ENCODE data around the gene FAM169A. TPM values are rescaled to one million over a fixed set of nuclear protein-coding genes. Genes with fewer than 3 reads are reported as not detected.
"Not testable (repeated sequence)": the region's sequence is repeated elsewhere in the genome, so short reads cannot be mapped to it uniquely, and the experiment has no call there.

Gene FAM169A
- polyA plus RNA-seq, 2 of the 4 experiments (the other 2 are of a cell fraction), result 7.9 to 18.3 TPM

DNA sequence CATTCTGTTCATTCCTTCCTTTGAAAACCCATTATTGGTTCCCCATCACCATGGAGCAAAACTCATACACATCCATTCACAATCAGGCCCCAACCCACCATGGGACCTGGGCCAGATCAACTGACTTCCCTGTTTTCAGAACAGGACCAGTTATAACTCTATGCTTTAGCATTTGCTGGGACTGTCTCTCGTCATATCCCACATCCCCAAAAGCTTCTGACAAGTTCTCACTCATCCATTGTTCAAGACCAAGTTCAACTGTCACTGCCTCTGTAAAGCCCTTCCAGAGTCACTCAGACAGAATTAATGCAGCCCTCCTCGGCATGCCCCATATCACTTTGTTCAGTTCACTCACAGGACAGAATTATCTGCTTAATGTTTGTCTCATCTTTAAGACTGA, 4.0 kb downstream of the FAM169A start:
- Histone ChIP-seq H3K4me2 (no peak overlapping the region), H3K9me3 (no peaks in the 10 kb centered on the region), H3K27ac (no peak overlapping the region), H3K4me1 (peaks cover 5% of the 10 kb centered on the region; the same call in 1 of the 3 replicates), H3K4me3 (no peak overlapping the region)
- WGBS (ENCODE audit: missing lambda C conversion rate), result 93% methylated on average over 2 of the region's 2 CpGs
- ATAC-seq, result no peak
- TF ChIP-seq, protein P1, sequence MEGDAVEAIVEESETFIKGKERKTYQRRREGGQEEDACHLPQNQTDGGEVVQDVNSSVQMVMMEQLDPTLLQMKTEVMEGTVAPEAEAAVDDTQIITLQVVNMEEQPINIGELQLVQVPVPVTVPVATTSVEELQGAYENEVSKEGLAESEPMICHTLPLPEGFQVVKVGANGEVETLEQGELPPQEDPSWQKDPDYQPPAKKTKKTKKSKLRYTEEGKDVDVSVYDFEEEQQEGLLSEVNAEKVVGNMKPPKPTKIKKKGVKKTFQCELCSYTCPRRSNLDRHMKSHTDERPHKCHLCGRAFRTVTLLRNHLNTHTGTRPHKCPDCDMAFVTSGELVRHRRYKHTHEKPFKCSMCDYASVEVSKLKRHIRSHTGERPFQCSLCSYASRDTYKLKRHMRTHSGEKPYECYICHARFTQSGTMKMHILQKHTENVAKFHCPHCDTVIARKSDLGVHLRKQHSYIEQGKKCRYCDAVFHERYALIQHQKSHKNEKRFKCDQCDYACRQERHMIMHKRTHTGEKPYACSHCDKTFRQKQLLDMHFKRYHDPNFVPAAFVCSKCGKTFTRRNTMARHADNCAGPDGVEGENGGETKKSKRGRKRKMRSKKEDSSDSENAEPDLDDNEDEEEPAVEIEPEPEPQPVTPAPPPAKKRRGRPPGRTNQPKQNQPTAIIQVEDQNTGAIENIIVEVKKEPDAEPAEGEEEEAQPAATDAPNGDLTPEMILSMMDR (IDR thresholded peaks at IDR 0.05), result no peak
- TF ChIP-seq CBX2 (IDR thresholded peaks at IDR 0.05; ENCODE audit: borderline replicate concordance, low read depth) (no peak), MAZ (IDR thresholded peaks at IDR 0.05; ENCODE audit: borderline replicate concordance, low read depth, low read length) (no peak), HOXB13 (CRISPR knock-in tag; IDR thresholded peaks at IDR 0.05; ENCODE audit: low read depth) (no peak), RARB (CRISPR knock-in tag; IDR thresholded peaks at IDR 0.05) (no peak), MAFK (IDR thresholded peaks at IDR 0.05; ENCODE audit: partially characterized antibody) (no peak)
- TF ChIP-seq, protein P2, sequence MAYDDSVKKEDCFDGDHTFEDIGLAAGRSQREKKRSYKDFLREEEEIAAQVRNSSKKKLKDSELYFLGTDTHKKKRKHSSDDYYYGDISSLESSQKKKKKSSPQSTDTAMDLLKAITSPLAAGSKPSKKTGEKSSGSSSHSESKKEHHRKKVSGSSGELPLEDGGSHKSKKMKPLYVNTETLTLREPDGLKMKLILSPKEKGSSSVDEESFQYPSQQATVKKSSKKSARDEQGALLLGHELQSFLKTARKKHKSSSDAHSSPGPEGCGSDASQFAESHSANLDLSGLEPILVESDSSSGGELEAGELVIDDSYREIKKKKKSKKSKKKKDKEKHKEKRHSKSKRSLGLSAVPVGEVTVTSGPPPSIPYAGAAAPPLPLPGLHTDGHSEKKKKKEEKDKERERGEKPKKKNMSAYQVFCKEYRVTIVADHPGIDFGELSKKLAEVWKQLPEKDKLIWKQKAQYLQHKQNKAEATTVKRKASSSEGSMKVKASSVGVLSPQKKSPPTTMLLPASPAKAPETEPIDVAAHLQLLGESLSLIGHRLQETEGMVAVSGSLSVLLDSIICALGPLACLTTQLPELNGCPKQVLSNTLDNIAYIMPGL (CRISPR knock-in tag; IDR thresholded peaks at IDR 0.05; ENCODE audit: borderline replicate concordance), result no peak
- TF ChIP-seq, protein P3, sequence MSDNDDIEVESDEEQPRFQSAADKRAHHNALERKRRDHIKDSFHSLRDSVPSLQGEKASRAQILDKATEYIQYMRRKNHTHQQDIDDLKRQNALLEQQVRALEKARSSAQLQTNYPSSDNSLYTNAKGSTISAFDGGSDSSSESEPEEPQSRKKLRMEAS (IDR thresholded peaks at IDR 0.05), result no peak
- ChIA-PET POLR2A (interaction anchor here (0.6 kb wide), 2 partner anchors 23 to 54 kb away, joined by 3 read pairs; no protein-coding TSS in a partner anchor), CTCF (no interaction called here)
- FAIRE-seq, result no peak
- DNase-seq (ENCODE audit: low read depth in 1 of 2, low spot score in 1 of 2), result no peak

DNA sequence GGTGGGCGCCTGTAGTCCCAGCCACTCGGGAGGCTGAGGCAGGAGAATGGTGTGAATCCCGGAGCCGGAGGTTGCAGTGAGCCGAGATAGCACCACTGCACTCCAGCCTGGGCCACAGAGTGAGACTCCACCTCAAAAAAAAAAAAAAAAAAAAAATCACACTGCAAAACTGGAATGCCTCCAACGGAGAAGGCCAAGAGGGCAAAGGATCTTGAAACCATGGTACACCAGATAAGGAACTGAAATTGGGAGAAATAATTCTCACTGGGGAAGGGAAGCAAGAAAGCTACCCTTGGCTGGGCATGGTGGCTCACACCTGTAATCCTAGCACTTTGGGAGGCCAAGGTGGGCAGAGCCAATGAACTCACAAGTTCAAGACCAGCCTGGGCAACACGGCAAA, 9.2 kb downstream of the FAM169A start:
- CTCF ChIA-PET, result interaction anchor here (0.9 to 1.1 kb wide), 2 partner anchors 10 to 47 kb away, joined by 3 to 4 read pairs; no protein-coding TSS in a partner anchor
- H3K4me3 ChIP-seq; H3K4me2 ChIP-seq; ATAC-seq; H3K27ac ChIP-seq; FAIRE-seq; H3K4me1 ChIP-seq; POLR2A ChIA-PET; DNase-seq (ENCODE audit: low read depth in 1 of 2, low spot score in 1 of 2): not testable (repeated sequence)
- WGBS (ENCODE audit: missing lambda C conversion rate), result 94% methylated on average over 7 of the region's 7 CpGs
- H3K9me3 ChIP-seq, result peaks cover 12% of the 10 kb centered on the region; the same call in 2 of the 3 replicates

DNA sequence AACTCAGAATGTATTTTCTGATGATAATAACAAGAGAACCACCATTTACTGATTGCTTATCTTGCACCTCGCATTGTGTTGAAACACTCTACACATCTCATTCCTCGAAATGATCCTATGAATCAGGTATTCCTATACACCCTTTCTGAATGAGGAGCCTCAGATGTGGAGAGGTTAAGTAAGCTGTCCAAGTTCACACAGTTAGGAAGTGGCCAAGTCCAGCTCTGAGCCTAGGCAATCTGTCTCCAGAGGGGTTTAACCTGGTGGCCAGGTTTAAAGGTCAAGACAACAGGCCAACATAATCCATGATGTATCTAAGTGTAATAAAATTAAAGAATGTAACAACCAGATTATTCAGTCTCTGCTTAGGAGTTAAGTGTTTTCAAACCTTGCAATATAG, 12.9 kb downstream of the FAM169A start:
- Histone ChIP-seq H3K9me3 (peaks cover 12% of the 10 kb centered on the region; the same call in 2 of the 3 replicates), H3K27ac (no peak overlapping the region), H3K4me3 (no peak overlapping the region), H3K4me1 (peaks cover 19% of the 10 kb centered on the region; the same call in 2 of the 3 replicates), H3K4me2 (no peak overlapping the region)
- no peak for FAIRE-seq
- ATAC-seq, result peak in 1 of 2 experiments; percentile 43; a peak in 1 of 6 replicates
- CTCF ChIA-PET, result interaction anchor here (0.7 to 1.2 kb wide), 2 partner anchors 12 to 13 kb away, joined by 3 read pairs; partner anchors contain the start of gene FAM169A
- WGBS (ENCODE audit: missing lambda C conversion rate), result 92% methylated on average over 2 of the region's 2 CpGs
- POLR2A ChIA-PET, result no interaction called here
- DNase-seq (ENCODE audit: low read depth in 1 of 2, low spot score in 1 of 2), result no peak
- TF ChIP-seq BHLHE40 (IDR thresholded peaks at IDR 0.05; ENCODE audit: low read depth, low read length) (no peak), SMC3 (IDR thresholded peaks at IDR 0.05) (no peak), JUN (IDR thresholded peaks at IDR 0.05) (no peak), ZSCAN20 (CRISPR knock-in tag; IDR thresholded peaks at IDR 0.05) (no peak), ZNF302 (CRISPR knock-in tag; IDR thresholded peaks at IDR 0.05) (no peak), ESRRA (IDR thresholded peaks at IDR 0.05; ENCODE audit: borderline replicate concordance, low read length) (no peak)
- TF ChIP-seq, protein P4, sequence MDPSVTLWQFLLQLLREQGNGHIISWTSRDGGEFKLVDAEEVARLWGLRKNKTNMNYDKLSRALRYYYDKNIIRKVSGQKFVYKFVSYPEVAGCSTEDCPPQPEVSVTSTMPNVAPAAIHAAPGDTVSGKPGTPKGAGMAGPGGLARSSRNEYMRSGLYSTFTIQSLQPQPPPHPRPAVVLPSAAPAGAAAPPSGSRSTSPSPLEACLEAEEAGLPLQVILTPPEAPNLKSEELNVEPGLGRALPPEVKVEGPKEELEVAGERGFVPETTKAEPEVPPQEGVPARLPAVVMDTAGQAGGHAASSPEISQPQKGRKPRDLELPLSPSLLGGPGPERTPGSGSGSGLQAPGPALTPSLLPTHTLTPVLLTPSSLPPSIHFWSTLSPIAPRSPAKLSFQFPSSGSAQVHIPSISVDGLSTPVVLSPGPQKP (IDR thresholded peaks at IDR 0.05; ENCODE audit: low read depth, low read length), result no peak

All from A549 (cell line).